ENCODE measurements around the gene PDE9A.

The PDE9A gene

DNA sequence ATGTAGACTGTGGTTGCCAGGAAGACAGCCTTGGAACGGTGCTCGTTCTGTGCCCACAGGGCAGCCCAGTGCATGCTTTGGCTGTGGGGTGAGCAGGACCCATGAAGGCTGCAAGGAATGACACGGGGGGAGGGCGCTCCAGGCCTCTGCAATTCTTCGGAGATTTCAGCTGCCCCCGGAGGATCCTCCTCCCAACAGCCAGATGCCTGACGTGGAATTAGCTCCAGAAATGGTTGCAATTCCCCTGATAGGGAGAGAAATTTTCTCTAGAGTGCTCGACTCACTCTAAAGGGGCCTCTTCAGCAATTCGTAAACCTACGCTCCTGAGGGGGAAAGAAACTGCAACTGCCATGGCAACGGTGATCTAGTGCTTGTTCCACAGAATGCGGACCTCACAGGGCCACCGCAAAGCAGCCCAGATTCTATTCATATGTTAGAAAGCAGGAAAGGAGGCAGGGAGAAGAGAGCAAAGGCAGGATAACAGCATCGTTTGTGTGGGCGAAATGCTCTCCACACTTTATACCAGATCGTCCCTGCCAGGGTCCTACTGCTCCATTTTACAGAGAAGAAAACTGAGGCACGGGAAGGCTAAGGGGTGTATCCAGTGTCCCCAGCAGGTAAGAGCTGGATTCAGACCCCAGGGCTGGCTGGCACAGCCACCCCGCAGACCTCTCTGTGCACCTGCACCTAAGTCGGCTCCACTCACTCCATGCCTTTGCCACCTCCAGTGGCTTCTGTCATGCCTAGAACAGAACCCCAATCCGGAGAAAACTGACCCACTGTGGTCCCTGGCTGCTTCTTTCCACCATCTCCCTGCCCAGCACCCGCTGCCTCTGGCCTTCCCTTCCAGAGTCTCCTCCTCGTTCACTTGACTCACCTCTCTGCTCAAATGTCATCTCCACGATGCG is 11.9 kb upstream of the PDE9A start:
- no peaks in the 10 kb centered on the region for H3K27me3 ChIP-seq (replicated peaks in 2 of 5; ENCODE audit: control insufficient read depth in 4 of 5, insufficient read depth in 5 of 5, low read length in 4 of 5)
- no peak overlapping the region for H3K27ac ChIP-seq (ENCODE audit: insufficient read depth in 1 of 2, low read depth in 1 of 2, low read length in 2 of 2, poor library complexity in 1 of 2, severe bottlenecking in 2 of 2)
- no peak overlapping the region for H3K4me3 ChIP-seq (ENCODE audit: control insufficient read depth in 1 of 7, extremely low read depth in 1 of 7, insufficient read depth in 4 of 7, low read depth in 2 of 7, low read length in 6 of 7)
- DNase-seq: peak in 1 of 3 donors; percentile 26
- 84% methylated on average over 24 of the region's 24 CpGs for WGBS (ENCODE audit: insufficient coverage)
- no peaks in the 10 kb centered on the region for H3K9me3 ChIP-seq (ENCODE audit: control extremely low read depth in 1 of 5, control insufficient read depth in 4 of 5, insufficient read depth in 2 of 5, low read depth in 1 of 5, low read length in 4 of 5)
- POLR2A ChIA-PET: no interaction called here
- no peaks in the 10 kb centered on the region for H3K36me3 ChIP-seq (ENCODE audit: control insufficient read depth in 4 of 4, insufficient read depth in 4 of 4, low read length in 3 of 4)
- CTCF ChIA-PET: interaction anchor here (0.7 to 2.8 kb wide), 4 partner anchors 11 to 37 kb away, joined by 3 to 13 read pairs (median 5); partner anchors contain the start of gene PDE9A
- peaks cover 0 to 21% (median 8%) of the 10 kb centered on the region in 4 experiments for H3K4me1 ChIP-seq (ENCODE audit: control extremely low read depth in 1 of 4, control insufficient read depth in 4 of 4, insufficient read depth in 4 of 4, low read length in 3 of 4)

DNA sequence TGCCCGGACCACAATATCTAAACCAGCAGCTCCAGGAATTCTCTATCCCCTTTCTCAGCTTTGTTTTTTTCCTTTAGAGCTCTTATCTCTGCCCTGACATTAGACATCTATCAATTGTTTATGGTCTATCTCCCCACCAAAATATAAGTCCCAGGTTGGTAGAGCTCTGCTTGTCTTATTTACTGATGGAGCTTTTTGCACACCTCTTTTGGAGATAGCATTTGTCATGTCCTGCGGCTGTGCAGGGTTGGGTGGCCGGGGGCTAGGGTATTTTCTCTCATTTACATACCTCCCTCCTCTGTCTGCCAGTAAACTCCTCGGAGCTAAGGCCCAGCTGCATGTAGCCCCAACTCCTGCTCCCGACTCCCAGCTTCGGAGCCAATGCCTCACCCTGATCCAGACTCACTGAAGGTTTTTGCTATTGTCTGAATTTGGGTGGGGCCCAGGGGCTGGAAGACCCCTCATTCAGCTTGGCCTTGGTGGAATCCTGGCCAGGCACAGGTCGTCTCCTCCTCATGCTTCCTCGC is 11.1 kb upstream of the PDE9A start:
- POLR2A ChIA-PET: no interaction called here
- H3K27ac ChIP-seq (ENCODE audit: insufficient read depth in 1 of 2, low read depth in 1 of 2, low read length in 2 of 2, poor library complexity in 1 of 2, severe bottlenecking in 2 of 2): no peak overlapping the region
- H3K4me3 ChIP-seq (ENCODE audit: control insufficient read depth in 1 of 7, extremely low read depth in 1 of 7, insufficient read depth in 4 of 7, low read depth in 2 of 7, low read length in 6 of 7): no peak overlapping the region
- DNase-seq: no peak
- WGBS (ENCODE audit: insufficient coverage): 72% methylated on average over 5 of the region's 8 CpGs
- CTCF ChIA-PET: interaction anchor here (2.8 kb wide), 1 partner anchor 10 kb away, joined by 13 read pairs; the partner anchor contains the start of gene PDE9A
- H3K27me3 ChIP-seq (replicated peaks in 2 of 5; ENCODE audit: control insufficient read depth in 4 of 5, insufficient read depth in 5 of 5, low read length in 4 of 5): no peaks in the 10 kb centered on the region
- H3K36me3 ChIP-seq (ENCODE audit: control insufficient read depth in 4 of 4, insufficient read depth in 4 of 4, low read length in 3 of 4): no peaks in the 10 kb centered on the region
- H3K4me1 ChIP-seq (ENCODE audit: control extremely low read depth in 1 of 4, control insufficient read depth in 4 of 4, insufficient read depth in 4 of 4, low read length in 3 of 4): peaks cover 0 to 21% (median 8%) of the 10 kb centered on the region in 4 experiments
- H3K9me3 ChIP-seq (ENCODE audit: control extremely low read depth in 1 of 5, control insufficient read depth in 4 of 5, insufficient read depth in 2 of 5, low read depth in 1 of 5, low read length in 4 of 5): no peaks in the 10 kb centered on the region

DNA sequence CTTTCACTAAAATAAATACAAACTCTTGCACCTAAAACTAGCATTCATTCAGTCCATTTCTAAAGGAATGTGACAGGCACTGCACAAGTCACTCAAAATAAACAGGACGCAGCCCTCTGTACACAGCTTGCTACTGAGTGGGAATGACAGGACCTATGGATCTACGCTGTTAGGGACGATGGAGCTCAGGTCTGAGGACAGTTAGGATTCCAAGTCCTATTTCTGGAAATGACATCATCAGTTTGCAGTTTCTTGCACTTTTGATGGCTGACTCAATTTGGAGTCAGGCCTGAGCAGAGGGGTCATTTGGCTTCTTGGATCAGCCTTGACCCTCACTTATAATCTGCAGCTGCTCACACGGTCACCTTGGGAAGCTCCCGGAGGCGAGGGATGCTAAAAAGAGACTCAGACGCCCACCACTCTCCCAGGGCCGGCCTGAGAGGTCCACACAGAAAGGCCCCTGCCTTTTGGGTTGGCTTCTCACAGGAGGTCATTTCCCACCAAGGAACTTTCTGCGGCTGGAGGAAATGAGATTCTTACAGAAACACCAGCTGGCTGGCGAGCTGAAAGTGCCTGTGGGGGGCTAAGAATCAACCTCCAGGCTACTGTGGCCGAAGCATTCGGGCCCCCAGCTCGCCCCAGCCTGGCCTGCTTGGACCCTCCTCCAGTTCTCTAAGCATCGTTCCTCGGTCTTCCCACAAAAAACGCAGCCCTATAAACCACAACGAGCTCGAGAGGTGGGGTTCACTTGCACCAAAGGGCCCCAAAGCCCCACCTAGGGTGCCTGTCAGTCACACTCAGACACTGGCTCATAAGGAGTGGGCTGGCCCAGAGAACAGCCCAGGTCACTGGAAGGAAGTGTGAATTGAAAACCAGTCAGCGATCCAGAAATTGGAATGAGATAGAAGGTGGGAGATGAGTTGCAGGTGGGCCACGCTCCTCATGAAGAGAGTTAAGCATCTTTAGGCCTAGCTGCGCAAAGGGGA is 8.9 kb upstream of the PDE9A start:
- Histone ChIP-seq H3K4me1 (ENCODE audit: control extremely low read depth in 1 of 4, control insufficient read depth in 4 of 4, insufficient read depth in 4 of 4, low read length in 3 of 4) (peaks cover 0 to 12% (median 8%) of the 10 kb centered on the region in 4 experiments), H3K27me3 (replicated peaks in 2 of 5; ENCODE audit: control insufficient read depth in 4 of 5, insufficient read depth in 5 of 5, low read length in 4 of 5) (no peaks in the 10 kb centered on the region), H3K4me3 (ENCODE audit: control insufficient read depth in 1 of 7, extremely low read depth in 1 of 7, insufficient read depth in 4 of 7, low read depth in 2 of 7, low read length in 6 of 7) (no peak overlapping the region), H3K27ac (ENCODE audit: insufficient read depth in 1 of 2, low read depth in 1 of 2, low read length in 2 of 2, poor library complexity in 1 of 2, severe bottlenecking in 2 of 2) (no peak overlapping the region), H3K36me3 (ENCODE audit: control insufficient read depth in 4 of 4, insufficient read depth in 4 of 4, low read length in 3 of 4) (no peaks in the 10 kb centered on the region), H3K9me3 (ENCODE audit: control extremely low read depth in 1 of 5, control insufficient read depth in 4 of 5, insufficient read depth in 2 of 5, low read depth in 1 of 5, low read length in 4 of 5) (no peaks in the 10 kb centered on the region)
- no peak for DNase-seq
- CTCF ChIA-PET: interaction anchor here (1.0 to 1.7 kb wide), 2 partner anchors 10 to 15 kb away, joined by 3 to 8 read pairs; no protein-coding TSS in a partner anchor
- 84% methylated on average over 20 of the region's 21 CpGs for WGBS (ENCODE audit: insufficient coverage)
- POLR2A ChIA-PET: no interaction called here

GRCh38 chr21:42645211-42646075 is 8.0 kb upstream of the PDE9A start:
- Histone ChIP-seq H3K4me3 (ENCODE audit: control insufficient read depth in 1 of 7, extremely low read depth in 1 of 7, insufficient read depth in 4 of 7, low read depth in 2 of 7, low read length in 6 of 7) (no peak overlapping the region), H3K27me3 (replicated peaks in 2 of 5; ENCODE audit: control insufficient read depth in 4 of 5, insufficient read depth in 5 of 5, low read length in 4 of 5) (no peaks in the 10 kb centered on the region), H3K9me3 (ENCODE audit: control extremely low read depth in 1 of 5, control insufficient read depth in 4 of 5, insufficient read depth in 2 of 5, low read depth in 1 of 5, low read length in 4 of 5) (no peaks in the 10 kb centered on the region), H3K36me3 (ENCODE audit: control insufficient read depth in 4 of 4, insufficient read depth in 4 of 4, low read length in 3 of 4) (no peaks in the 10 kb centered on the region), H3K27ac (ENCODE audit: insufficient read depth in 1 of 2, low read depth in 1 of 2, low read length in 2 of 2, poor library complexity in 1 of 2, severe bottlenecking in 2 of 2) (no peak overlapping the region), H3K4me1 (ENCODE audit: control extremely low read depth in 1 of 4, control insufficient read depth in 4 of 4, insufficient read depth in 4 of 4, low read length in 3 of 4) (peaks cover 0 to 5% (median 1%) of the 10 kb centered on the region in 4 experiments)
- WGBS (ENCODE audit: insufficient coverage): 95% methylated on average over 28 of the region's 28 CpGs
- no peak for DNase-seq
- CTCF ChIA-PET: interaction anchor here (1.7 kb wide), 1 partner anchor 9 kb away, joined by 8 read pairs; no protein-coding TSS in a partner anchor
- POLR2A ChIA-PET: no interaction called here

GRCh38 chr21:42646076-42646825 is 7.2 kb upstream of the PDE9A start:
- 94% methylated on average over 12 of the region's 14 CpGs for WGBS (ENCODE audit: insufficient coverage)
- H3K27ac ChIP-seq (ENCODE audit: insufficient read depth in 1 of 2, low read depth in 1 of 2, low read length in 2 of 2, poor library complexity in 1 of 2, severe bottlenecking in 2 of 2): no peak overlapping the region
- no peak overlapping the region for H3K4me3 ChIP-seq (ENCODE audit: control insufficient read depth in 1 of 7, extremely low read depth in 1 of 7, insufficient read depth in 4 of 7, low read depth in 2 of 7, low read length in 6 of 7)
- DNase-seq: no peak
- POLR2A ChIA-PET: no interaction called here
- no peaks in the 10 kb centered on the region for H3K27me3 ChIP-seq (replicated peaks in 2 of 5; ENCODE audit: control insufficient read depth in 4 of 5, insufficient read depth in 5 of 5, low read length in 4 of 5)
- H3K4me1 ChIP-seq (ENCODE audit: control extremely low read depth in 1 of 4, control insufficient read depth in 4 of 4, insufficient read depth in 4 of 4, low read length in 3 of 4): no peaks in the 10 kb centered on the region
- H3K9me3 ChIP-seq (ENCODE audit: control extremely low read depth in 1 of 5, control insufficient read depth in 4 of 5, insufficient read depth in 2 of 5, low read depth in 1 of 5, low read length in 4 of 5): no peaks in the 10 kb centered on the region
- CTCF ChIA-PET: interaction anchor here (1.7 kb wide), 1 partner anchor 8 kb away, joined by 8 read pairs; no protein-coding TSS in a partner anchor
- H3K36me3 ChIP-seq (ENCODE audit: control insufficient read depth in 4 of 4, insufficient read depth in 4 of 4, low read length in 3 of 4): no peaks in the 10 kb centered on the region

GRCh38 chr21:42646836-42647235 is 6.6 kb upstream of the PDE9A start:
- Histone ChIP-seq H3K9me3 (ENCODE audit: control extremely low read depth in 1 of 5, control insufficient read depth in 4 of 5, insufficient read depth in 2 of 5, low read depth in 1 of 5, low read length in 4 of 5) (no peaks in the 10 kb centered on the region), H3K4me1 (ENCODE audit: control extremely low read depth in 1 of 4, control insufficient read depth in 4 of 4, insufficient read depth in 4 of 4, low read length in 3 of 4) (peaks cover 0 to under 1% (median 0%) of the 10 kb centered on the region in 4 experiments), H3K4me3 (ENCODE audit: control insufficient read depth in 1 of 7, extremely low read depth in 1 of 7, insufficient read depth in 4 of 7, low read depth in 2 of 7, low read length in 6 of 7) (no peak overlapping the region), H3K36me3 (ENCODE audit: control insufficient read depth in 4 of 4, insufficient read depth in 4 of 4, low read length in 3 of 4) (no peaks in the 10 kb centered on the region), H3K27ac (ENCODE audit: insufficient read depth in 1 of 2, low read depth in 1 of 2, low read length in 2 of 2, poor library complexity in 1 of 2, severe bottlenecking in 2 of 2) (no peak overlapping the region), H3K27me3 (replicated peaks in 2 of 5; ENCODE audit: control insufficient read depth in 4 of 5, insufficient read depth in 5 of 5, low read length in 4 of 5) (no peaks in the 10 kb centered on the region)
- no peak for DNase-seq
- WGBS (ENCODE audit: insufficient coverage): 95% methylated on average over 14 of the region's 14 CpGs
- ChIA-PET CTCF (no interaction called here), POLR2A (no interaction called here)
